HG02678 (cell line): ENCODE measurements around the gene PXDN.
"Not testable (repeated sequence)": the region's sequence is repeated elsewhere in the genome, so short reads cannot be mapped to it uniquely, and the experiment has no call there.

ENCODE experiments used
- ATAC-seq: cut with Tn5 transposase; IDR thresholded peaks from one replicate; pipeline ENCODE4 v1.9.1; 2021; ENCODE audit warnings: mild to moderate bottlenecking, moderate library complexity; ENCODE audit not compliant: unreplicated experiment

The PXDN gene

DNA sequence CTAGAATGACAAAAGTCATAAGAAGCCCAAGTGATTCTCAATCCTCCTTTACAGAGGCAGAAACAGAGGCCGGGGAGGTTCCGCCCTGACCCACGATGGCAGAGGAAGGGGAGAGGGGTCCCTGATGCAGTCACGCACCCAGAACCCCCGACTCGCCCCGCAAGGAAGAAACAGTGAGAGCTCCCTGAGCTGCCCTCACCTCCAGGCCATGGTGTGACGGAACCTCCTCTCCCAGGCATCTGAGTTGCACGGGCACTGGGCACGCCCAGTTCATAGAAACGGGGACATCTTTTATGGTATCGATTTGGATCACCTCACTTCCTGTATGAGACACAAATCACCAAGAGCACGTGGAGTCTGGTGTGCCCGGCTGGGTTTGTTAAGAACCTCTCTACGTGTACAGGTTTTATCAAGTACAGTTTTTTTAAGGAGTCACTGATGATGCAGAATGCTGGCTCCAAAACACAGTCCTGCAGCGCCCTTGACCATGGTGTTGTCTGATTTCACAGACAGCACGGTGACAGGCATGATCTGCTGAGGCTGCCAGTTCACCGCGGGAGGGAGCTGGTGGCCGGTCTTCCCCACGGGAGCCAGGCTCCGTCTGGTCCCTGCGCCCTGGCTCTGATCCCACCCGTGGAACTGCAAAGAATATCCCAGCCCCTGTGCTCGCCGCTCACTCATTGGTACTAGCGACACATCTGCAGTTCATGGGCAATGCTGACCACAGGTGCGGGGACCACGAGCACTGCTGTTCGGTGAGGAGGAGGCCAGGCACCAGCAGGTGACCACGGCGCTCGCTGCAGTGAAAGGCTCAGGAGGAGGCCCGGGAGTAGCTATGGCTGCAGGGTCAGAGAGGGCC lies 35.6 kb downstream of the PXDN start:
- no peak for ATAC-seq

DNA sequence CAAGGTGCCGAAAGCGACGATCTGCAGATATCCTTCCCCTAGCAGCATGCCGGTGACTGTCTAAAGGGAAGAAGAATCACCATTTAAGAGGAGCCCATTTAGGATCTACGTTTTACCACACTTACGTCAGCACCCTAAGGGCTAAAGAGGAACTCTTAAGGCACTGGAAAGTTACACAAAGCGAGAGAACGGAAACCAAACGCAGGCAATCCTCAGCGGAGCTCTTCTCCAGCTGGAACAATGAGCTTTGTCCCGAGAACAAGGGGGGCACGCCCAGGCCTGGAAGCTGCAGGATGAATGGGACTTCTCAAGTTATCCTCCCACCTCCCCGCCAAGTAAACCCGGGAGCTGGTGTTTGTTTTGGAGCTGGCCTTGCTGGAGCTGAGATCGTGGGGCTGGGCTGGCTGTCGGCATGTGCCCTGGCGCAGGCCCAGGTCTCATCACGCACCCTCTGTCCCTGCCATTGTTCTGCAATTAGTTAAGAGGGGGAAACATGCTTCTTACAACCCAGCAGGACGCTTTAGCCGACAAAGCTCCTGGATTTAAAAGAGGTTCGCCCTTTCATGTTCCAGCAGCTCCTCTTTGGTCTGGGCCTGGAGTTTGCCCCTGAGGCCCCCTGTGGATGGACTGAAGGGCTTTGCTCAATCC lies 36.4 kb downstream of the PXDN start:
- no peak for ATAC-seq

DNA sequence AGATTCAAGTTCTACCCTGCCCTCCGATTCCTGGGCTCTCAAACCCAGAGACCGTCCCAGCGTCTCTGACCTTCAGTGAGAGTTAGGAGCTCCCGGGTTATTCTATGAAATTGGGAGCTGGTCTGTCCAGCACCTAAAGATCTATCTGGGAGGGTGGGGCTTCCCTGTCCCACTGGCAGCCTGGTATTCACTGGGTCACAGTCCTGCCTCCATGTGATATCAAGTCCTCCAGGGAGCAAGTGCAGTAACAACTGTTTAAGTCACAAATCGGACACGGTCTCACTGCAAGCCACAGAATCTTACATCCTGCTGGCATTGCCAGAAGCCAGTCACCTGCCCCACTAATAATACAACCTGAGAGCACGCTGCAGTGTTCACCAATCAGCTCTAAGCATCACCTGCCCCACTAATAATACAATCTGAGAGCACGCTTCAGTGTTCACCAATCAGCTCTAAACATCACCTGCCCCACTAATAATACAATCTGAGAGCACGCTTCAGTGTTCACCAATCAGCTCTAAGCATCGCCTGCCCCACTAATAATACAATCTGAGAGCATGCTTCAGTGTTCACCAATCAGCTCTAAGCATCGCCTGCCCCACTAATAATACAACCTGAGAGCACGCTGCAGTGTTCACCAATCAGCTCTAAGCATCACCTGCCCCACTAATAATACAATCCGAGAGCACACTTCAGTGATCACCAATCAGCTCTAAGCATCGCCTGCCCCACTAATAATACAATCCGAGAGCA lies 38.0 kb downstream of the PXDN start:
- ATAC-seq: not testable (repeated sequence)

DNA sequence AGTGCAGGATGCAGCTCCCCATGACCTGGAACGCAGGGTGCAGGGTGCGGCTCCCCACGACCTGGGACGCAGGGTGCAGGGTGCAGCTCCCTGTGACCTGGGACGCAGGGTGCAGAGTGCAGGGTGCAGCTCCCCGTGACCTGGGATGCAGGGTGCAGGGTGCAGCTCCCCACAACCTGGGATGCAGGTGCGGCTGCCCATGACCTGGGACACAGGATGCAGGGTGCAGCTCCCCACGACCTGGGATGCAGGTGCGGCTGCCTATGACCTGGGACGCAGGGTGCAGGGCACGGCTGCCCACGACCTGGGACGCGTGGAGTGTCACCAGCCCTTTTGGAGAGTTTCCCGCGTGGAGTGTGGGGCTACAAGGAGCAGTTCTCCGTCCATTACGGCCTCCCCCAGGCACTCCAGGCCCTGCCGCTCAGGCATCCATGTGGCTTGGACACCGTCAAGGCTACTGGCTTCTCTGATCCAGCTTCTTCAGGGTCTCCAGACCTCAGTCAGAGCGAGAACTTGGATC lies 38.7 kb downstream of the PXDN start:
- no peak for ATAC-seq

DNA sequence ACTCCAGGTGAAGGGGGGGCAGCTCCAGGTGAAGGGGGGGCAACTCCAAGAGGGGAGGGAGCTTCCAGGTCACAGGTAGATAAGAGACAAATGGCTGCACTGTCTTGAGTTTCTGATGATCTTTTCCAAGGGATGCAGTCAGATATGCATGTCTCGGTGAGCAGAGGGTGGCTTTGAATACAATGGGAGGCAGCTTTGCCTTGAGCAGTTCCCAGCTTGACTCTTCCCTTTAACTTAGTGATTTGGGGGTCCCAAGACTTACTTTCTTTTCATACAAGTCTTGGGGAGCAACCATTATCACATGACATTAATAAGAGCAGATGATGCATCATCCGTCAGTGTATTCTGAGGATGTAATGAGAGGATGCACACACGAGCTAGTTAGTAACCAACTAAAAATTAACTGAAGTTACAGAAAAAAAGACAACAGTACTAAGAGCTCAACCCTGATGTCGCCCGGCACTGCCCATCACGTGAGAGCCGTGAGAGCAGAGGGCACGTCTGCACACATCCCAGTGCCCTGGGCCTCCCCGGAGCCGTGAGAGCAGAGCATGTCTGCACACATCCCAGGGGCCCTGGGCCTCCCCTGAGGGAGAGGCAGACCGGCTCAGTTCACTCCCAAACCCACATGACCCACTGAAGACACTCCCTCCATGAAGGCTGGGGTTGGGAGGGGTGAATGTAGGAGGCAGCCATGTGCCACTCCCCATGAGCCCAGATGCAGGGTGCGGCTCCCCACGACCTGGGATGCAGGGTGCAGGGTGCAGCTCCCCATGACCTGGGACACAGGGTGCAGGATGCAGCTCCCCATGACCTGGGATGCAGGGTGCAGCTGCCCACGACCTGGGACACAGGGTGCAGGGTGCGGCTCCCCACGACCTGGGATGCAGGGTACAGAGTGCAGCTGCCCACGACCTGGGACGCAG lies 39.4 kb downstream of the PXDN start:
- ATAC-seq: no peak

DNA sequence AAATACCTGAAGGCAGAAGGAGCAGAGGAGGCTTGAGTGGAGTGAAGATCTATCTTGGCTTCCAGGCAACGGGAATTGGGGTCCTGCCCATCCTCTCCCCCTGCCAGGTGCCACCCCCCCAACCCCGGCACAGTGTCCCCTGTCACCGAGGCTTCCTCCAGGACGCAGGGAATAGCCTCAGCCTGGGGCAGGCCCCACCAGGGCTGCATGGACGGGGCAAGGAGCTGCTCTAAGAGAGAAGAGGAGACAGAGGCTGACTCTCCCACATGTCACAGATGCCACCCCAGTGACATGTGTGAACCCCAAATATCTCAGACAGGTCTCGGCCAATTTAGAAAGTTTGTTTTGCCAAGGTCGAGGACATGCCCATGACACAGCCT lies 42.1 kb downstream of the PXDN start:
- ATAC-seq: no peak

DNA sequence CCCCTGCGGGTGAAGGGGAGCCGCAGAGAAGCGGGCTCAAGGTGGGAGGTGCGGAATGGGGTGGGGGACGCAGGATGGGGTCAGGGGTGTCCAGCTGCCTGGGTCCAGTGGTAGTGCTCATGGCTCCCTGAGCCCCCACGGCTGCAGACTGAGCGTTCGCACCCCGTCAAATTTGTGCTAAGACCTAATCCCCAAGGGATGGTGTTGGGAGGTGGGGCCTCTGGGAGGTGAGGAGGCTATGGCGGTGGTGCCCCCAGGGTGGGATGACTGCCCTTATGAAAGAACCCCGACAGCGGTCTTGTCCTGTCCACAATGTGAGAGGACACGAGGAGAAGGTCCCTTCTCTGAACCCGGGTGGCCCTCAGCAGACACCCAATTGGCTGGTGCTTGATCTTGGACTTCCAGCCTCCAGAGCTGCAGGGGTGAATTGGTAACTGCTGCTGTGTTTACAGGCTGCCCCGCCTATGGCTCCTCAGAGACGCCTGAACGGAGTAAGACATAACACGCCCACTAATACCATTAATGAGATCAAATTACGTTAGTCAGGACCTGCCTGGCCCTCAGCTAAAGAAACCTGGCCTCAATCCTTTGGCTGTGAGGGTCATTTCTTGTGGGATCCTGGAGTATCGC lies 42.6 kb downstream of the PXDN start:
- ATAC-seq: no peak

DNA sequence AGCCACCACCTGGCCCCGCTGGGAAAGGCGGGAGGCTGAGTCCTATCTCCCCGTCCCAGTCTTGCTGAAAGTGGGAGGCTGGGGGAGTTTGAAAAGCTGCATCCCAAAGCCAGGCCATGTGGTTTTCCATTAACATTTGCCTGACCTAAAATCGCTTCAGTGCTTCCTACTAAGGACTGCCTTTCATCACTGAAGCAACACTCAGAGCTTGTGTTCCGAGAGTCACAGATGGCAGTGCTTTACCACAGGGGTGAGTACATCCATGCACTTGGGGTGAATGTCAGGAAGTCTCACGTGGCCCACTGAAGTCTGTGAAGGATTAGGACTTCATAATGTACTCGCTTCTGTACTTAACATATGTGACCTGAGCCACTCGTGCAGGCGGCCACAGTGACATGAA lies 43.3 kb downstream of the PXDN start:
- no peak for ATAC-seq

DNA sequence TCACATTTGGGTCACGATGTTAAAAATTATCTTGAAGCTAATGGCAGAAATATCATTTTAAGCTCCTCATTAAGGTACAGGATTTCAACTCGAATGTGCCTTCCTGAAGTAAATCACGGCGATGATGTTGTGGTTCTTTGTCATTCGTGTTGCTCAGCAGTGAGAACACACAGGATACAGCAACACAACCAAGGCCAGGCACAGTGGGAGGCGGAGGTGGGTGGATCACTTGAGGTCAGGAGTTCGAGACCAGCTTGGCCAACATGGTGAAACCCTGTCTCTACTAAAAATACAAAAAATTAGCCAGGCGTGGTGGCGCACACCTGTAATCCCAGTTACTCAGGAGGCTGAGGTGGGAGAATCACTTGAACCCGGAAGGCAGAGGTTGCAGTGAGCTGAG lies 43.9 kb downstream of the PXDN start:
- ATAC-seq: not testable (repeated sequence)

DNA sequence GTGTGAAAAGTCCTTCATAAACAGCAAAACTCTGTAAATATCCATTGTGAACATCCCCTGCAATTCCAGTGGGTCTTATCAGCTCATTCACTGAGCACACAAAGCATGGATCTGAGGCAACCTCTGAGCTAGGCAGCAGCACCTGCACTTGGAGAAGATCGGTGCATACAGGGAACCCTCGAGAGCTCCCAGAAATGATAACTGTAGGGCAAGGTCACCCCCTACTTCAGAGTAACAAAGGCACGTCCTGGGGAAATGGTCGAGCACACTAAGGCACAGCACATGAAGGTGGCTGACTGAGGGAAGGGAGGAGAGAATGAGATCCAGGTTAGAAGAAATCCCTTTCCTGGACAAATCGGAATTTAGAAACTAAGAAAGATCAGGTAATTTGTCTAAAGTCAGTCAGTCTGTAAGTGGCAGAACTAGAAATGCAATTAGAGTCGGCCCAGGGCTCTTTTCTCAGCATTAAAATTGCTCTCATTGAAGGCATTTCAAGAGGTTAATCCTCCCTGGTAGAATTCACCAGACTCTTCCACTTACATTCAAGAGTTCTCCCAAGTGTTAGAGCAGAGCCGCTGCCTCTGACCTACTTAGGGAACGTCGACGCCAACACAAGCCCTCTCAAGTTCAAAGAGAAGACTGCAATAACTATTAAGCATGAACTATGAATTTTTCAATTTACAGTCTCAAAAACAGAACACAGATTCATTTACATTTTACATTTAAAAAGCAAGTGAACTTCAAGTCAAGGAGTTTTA lies 45.9 kb downstream of the PXDN start:
- ATAC-seq: no peak

DNA sequence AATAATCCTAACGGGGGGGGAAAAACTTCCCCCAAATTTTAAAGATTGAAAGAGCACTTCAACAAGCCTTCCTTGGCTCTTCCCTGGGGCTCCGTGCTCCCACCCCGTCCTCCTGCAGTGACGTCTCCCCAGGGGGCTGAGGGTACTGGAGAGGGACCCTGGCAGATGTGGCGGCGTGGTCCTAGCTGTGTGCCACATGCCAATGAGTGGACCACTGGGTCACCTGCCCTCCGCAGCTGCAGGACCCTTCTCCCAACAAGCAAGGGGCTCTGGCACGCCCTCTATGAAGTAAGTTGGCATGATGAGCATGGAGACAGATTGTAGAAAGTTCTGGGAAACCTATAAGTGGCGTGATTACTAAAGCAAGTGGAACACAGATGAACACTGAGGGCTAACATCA lies 46.7 kb downstream of the PXDN start:
- ATAC-seq: no peak

DNA sequence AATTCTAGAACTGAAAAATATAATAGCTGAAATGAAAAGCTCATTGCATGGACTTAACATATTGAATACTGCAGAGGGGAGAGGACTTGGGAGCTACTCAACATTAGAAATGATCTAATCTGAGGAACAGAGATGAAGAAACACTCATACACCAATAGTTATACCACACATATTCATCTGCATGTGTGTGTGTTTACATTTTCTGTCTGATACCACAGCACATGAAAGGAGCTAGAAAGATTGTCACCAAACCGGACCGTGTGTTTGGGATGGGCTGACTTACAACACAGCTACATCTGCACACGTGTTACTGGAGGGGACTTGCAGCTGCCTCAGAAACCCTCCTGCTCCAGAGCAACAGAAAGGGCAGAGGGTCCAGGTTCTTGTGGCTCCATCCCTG lies 47.8 kb downstream of the PXDN start:
- ATAC-seq: no peak

DNA sequence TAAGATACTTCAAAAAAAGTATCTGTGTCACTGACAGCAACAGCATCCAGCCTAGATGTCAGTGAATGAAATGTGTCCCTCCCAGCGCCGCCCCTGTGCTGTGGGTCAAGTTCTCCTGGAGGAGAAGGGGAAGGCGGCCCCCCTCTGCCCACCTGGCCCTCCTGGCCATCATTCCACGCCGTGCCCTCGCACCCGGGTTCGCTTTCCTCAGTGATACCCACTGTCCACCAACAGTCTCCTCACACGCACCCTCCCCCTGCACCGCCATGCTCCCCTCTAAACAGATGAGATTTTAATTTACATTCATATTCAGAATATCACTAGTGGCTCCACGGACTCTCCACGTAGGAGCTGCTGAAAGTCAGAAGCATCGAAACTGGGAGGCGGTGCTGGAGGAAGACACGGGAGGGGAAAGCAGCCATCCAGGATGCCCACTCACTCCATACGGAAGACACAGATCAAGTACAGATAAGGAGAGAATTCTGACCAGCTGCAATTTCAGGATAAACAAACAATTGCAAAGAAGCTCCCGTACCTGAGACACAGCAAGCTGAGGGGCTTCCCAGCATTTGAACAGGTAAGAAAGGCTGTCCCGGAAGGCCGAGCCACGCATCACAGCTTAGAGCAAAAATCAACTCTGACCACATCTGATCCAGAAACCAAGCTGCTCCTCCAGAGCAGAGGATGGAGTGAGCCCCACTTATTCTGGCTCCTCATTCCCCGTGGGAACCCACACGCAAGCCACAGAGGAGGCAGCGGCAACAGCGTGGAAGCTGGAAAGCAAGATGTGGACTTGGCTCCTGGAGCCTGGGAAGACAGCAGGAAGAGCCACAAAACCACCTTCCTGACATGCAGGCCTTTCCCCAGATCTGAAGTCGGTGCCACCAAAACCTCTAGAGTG lies 49.7 kb downstream of the PXDN start:
- no peak for ATAC-seq

DNA sequence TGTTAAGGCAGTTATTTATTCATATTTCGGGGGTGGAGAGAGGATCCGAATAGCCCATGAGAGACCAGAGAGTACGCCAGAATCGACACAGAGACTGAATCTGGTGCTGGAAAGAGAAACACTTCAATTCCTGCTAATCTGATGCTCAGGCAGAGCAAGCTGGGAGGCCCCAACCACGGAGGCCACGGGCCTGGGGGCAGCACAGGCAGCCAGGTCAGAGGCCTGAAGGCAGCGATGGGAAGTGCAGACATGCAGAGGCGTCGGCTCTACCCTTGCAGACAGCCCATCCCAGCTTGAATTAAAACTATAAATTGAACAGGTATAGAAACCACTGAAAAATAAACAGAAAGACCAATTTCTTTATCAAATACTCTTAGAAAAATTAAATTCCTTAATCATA lies 50.6 kb downstream of the PXDN start:
- no peak for ATAC-seq

DNA sequence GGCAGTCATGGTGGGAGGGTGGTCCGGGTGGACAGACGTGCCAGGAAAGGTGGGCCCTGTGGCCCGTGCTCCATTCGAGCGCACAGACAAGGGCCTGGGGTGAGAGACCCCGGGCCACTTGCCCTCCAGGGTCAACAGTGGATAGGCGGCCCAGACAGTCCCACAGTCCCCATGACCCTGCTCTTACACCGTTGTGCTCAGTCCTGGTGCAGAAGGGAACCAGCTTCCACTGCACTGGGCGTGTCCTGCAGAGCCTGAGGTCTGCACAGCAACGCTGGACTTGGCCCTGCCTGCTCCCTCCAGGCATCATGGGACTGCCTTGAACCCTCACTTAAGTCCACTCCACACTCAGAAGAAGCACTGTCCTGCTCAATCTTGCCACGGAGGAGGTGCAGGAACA lies 52.0 kb downstream of the PXDN start:
- no peak for ATAC-seq

DNA sequence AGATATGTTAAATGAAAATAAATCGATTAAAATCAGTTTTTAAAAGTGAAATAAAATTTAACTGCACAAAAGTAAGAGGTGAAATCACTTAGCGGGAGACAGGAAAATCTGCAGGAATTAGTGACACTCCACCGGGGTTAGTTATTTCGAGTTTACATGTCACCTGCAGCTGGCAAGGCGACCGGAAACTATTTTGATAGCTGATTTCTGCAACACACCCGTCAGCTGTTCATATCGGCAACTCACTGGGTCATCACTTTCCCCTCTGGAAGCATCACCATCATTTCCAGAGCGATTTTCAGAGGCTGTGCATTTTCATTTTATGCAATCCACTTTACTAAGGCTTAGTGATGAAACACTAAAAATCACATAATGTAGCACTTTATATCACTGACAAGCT lies 52.9 kb downstream of the PXDN start:
- ATAC-seq: no peak

DNA sequence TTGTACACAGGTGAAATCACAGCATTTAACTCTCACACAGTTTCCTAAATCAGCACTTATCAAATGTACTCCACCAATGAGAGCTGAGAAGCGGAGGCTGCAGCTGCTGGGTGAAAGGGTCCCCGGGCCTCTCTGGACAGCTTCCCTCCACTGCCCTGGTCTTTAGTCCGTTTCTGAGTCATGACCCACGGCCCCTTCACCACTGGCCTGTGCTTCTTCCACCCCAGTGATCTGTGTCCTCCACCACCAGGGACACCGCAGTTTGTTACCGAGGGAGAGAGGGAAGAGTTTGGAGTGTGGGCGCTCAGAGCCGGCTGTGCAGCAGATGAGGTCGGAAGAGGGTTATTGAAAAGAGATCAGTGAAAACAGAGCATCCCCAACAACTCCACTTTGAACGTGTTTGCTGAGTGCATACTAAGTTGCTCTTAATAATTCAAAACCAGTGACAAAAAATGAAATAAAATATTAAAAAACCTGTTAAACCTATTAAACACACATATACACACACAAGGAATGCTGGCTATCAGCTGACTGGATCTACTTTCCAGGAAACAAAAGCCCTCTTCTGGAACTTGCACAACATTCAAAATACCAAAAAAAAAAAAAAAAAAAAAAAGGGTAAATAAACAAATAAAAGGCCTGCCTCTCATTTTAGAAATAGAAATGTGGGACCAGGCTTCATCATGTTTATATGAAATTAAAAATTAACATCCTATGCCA lies 54.1 kb downstream of the PXDN start:
- no peak for ATAC-seq

DNA sequence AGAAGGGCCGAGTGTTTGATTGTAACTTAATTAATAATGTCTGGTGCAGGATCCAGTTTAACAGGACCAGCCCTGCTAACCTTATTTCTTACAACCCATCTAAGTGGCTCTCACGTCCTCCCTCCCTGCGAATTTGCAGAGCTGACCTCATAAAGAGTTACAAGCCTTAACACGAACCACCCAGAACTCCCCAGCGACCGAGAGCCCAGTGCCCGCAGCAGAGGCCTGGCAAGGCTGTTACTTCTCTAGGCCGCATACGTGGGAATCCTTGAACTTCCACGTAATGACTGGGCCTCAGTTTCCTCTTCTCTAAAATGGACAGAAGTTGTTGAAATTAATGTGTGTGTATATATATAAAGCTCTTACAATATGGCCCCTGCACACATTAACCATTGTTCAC lies 55.5 kb downstream of the PXDN start:
- no peak for ATAC-seq
